ENCODE measurements around the gene ASPSCR1.

DNA sequence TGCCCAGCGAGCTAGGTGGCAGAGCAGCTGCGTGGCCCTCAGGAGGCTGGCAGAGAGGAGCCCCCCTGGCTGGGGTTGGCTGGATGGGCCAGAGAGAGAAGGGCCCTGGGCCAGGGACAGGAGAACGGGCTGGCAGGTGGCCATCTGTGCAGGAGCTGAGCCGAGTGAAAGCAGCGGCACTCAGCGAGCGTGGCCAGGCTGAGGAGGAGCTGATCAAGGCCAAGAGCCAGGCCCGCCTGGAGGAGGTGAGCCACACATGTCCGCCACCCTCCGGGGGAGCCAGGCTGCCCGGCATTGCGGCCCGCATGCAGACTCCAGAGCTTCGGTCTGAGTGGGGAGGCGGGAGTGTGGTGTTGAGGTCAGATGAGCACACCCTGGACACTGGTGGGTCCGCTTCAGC, 52.0 kb downstream of the ASPSCR1 start:
- no peak for TF ChIP-seq POLR2A (IDR thresholded peaks at IDR 0.05)
- TF ChIP-seq CTCF (IDR thresholded peaks at IDR 0.05): no peak
- TF ChIP-seq POLR2AphosphoS5 (IDR thresholded peaks at IDR 0.05): no peak
